HEK293 (cell line): ENCODE results near the gene LTN1.

Source experiments
- ZBTB44 ChIP-seq: fragments of 450-650 bp; IDR thresholded peaks from 2 replicates; pipeline ENCODE4 v1.5.1; 2018; ENCODE audit warnings: missing biosample characterization, mild to moderate bottlenecking, missing genetic modification characterization
- ZNF18 ChIP-seq: fragments of 450-650 bp; formaldehyde crosslinking; IDR thresholded peaks from 2 replicates; pipeline ENCODE4 v1.5.1; 2016; ENCODE audit warnings: missing biosample characterization, missing genetic modification characterization
- ZNF768 ChIP-seq: fragments of 450-650 bp; formaldehyde crosslinking; IDR thresholded peaks from 2 replicates; pipeline ENCODE4 v1.5.1; 2018; ENCODE audit warnings: missing biosample characterization, mild to moderate bottlenecking, missing genetic modification characterization
- TF ChIP-seq, protein P1 (sequence below): fragments of 450-650 bp; formaldehyde crosslinking; IDR thresholded peaks from 2 replicates; pipeline ENCODE4 v1.5.1; 2016; ENCODE audit warnings: missing biosample characterization, missing genetic modification characterization

DNA sequence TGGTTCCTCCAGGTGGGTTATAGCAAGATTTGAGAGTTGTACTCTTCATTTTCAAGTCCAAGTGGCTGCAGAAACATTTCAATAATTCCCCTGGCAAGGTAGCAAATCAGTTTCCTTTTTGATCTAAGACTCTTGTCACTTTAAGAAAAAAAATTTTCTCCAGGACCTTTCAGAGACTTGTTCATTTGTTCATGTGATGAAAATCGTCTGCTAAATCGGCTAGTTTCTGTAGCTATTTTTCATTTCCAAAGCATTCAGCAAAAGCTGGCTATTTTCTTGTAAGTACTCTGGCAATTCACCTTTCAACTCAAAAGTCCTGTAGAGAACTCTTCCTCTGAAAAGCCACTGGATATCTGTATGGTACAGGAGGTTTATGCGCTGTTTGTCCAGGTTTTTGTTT lies 93.5 kb downstream of the LTN1 start:
- no peak for TF ChIP-seq ZNF768 (tag by site-specific recombination)
- TF ChIP-seq, protein P1, sequence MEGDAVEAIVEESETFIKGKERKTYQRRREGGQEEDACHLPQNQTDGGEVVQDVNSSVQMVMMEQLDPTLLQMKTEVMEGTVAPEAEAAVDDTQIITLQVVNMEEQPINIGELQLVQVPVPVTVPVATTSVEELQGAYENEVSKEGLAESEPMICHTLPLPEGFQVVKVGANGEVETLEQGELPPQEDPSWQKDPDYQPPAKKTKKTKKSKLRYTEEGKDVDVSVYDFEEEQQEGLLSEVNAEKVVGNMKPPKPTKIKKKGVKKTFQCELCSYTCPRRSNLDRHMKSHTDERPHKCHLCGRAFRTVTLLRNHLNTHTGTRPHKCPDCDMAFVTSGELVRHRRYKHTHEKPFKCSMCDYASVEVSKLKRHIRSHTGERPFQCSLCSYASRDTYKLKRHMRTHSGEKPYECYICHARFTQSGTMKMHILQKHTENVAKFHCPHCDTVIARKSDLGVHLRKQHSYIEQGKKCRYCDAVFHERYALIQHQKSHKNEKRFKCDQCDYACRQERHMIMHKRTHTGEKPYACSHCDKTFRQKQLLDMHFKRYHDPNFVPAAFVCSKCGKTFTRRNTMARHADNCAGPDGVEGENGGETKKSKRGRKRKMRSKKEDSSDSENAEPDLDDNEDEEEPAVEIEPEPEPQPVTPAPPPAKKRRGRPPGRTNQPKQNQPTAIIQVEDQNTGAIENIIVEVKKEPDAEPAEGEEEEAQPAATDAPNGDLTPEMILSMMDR (tag by site-specific recombination), result no peak
- no peak for TF ChIP-seq ZNF18 (tag by site-specific recombination)
- TF ChIP-seq ZBTB44, result no peak
